Activated B cell treated with CpG ODN at 0.5 μM for 24 hours (primary cell): ENCODE data around the gene CALCOCO1. TPM values are rescaled to one million over a fixed set of nuclear protein-coding genes. Genes with fewer than 3 reads are reported as not detected.
A peak's percentile ranks its signal among the peaks of the same experiment; 100 is the strongest.

Experiments used
- ATAC-seq: fragments of 200-7000 bp; cut with Tn5 transposase; one replicate; pipeline ENCODE4 v1.10.0; 2021; ENCODE audit warnings: low read depth, mild to moderate bottlenecking, moderate library complexity
- CTCF ChIA-PET: fragments of 350-600 bp; sonication (Branson Sonifier 250); formaldehyde crosslinking; loops from one replicate; lab custom pipeline; 2021; ENCODE audit warnings: antibody characterized with exemption; lab: Charles Lee
- POLR2A ChIA-PET: fragments of 350-600 bp; sonication (Branson Sonifier 250); formaldehyde crosslinking; loops from one replicate; lab custom pipeline; 2021; ENCODE audit warnings: antibody characterized with exemption; lab: Charles Lee
- DNase-seq: peaks from one replicate; pipeline ENCODE4 v3.0.0; 2022
- H3K27ac Mint-ChIP-seq: one replicate; pipeline ENCODE4 v1.8.0; 2020; ENCODE audit warnings: mixed read lengths
- H3K27me3 Mint-ChIP-seq: one replicate; pipeline ENCODE4 v1.8.0; 2021; ENCODE audit warnings: mixed read lengths
- H3K36me3 Mint-ChIP-seq: one replicate; pipeline ENCODE4 v1.8.0; 2021; ENCODE audit warnings: low read depth, mixed read lengths
- H3K4me1 Mint-ChIP-seq: one replicate; pipeline ENCODE4 v1.8.0; 2021; ENCODE audit warnings: mixed read lengths
- H3K4me3 Mint-ChIP-seq: one replicate; pipeline ENCODE4 v1.8.0; 2020; ENCODE audit warnings: mild to moderate bottlenecking, mixed read lengths
- H3K9me3 Mint-ChIP-seq: one replicate; pipeline ENCODE4 v1.8.0; 2020; ENCODE audit warnings: mixed read lengths
- CTCF ChIP-seq: fragments of 200-600 bp; IDR thresholded peaks from one replicate; pipeline ENCODE4 v1.8.0; 2022; ENCODE audit warnings: antibody characterized with exemption, mild to moderate bottlenecking
- intact Hi-C: fragments of 100-400 bp; cut with micrococcal nuclease; formaldehyde crosslinking; loops from one replicate; pipeline ENCODE4 v1.15.1; 2024
- total RNA-seq: library from RNA; stranded (reverse); gene quantifications from 2 replicates; pipeline ENCODE4 v1.2.3, GENCODE V29; 2022

Gene CALCOCO1
- total RNA-seq, 1 donor from 2014 or later = 59.5 TPM

DNA sequence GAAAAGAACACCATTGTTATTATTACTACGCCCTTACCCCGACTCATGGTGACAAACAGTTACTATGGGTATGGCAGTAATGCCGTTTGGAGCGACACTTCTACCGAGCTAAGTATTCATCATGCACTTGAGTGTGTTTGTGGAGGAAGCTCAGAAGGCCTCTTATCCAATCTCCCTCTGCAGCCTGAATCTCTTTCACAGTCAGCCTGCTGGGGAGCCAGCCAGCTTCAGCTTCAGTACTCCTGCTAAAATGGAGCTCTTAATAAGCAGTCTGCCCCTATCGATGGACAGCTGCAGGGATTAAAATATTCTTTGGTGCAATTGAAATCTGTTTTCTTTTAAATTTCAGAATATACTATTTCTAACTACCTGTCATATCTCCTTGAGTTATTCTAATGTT, 26.7 kb downstream of the CALCOCO1 start:
- H3K27me3 Mint-ChIP-seq = peaks cover 72% of the 10 kb centered on the region
- ChIA-PET CTCF (interaction anchor here (0.9 to 4.2 kb wide), 4 partner anchors 39 to 500 kb away, joined by 3 to 61 read pairs (median 3); no protein-coding TSS in a partner anchor), POLR2A (no interaction called here)
- H3K4me3 Mint-ChIP-seq = no peak overlapping the region
- H3K9me3 Mint-ChIP-seq = no peaks in the 10 kb centered on the region
- no peak for ATAC-seq
- no peak for DNase-seq
- intact Hi-C loops = loop anchor here (5.0 kb wide), 1 partner anchor 512 kb away; no protein-coding TSS in a partner anchor
- no peak overlapping the region for H3K27ac Mint-ChIP-seq
- no peaks in the 10 kb centered on the region for H3K36me3 Mint-ChIP-seq
- no peak for TF ChIP-seq CTCF
- H3K4me1 Mint-ChIP-seq = peaks cover 16% of the 10 kb centered on the region

- H3K36me3 Mint-ChIP-seq = no peaks in the 10 kb centered on the region
- H3K4me1 Mint-ChIP-seq = peaks cover 23% of the 10 kb centered on the region
- peaks cover 76% of the 10 kb centered on the region for H3K27me3 Mint-ChIP-seq
- no peak overlapping the region for H3K27ac Mint-ChIP-seq
- no peak for TF ChIP-seq CTCF
- ATAC-seq = no peak
- POLR2A ChIA-PET = interaction anchor here (0.6 kb wide), 1 partner anchor 66 kb away, joined by 6 read pairs; no protein-coding TSS in a partner anchor
- H3K4me3 Mint-ChIP-seq = no peak overlapping the region
- no peak for DNase-seq
- CTCF ChIA-PET = interaction anchor here (0.8 to 4.2 kb wide), 3 partner anchors 11 to 46 kb away, joined by 3 to 61 read pairs (median 3); no protein-coding TSS in a partner anchor
- H3K9me3 Mint-ChIP-seq = no peaks in the 10 kb centered on the region
- intact Hi-C loops = loop anchor here (5.0 to 10.0 kb wide), 2 partner anchors 265 to 513 kb away; no protein-coding TSS in a partner anchor
Measured at GRCh38 chr12:53699678-53700025, 27.6 kb downstream of the CALCOCO1 start.

DNA sequence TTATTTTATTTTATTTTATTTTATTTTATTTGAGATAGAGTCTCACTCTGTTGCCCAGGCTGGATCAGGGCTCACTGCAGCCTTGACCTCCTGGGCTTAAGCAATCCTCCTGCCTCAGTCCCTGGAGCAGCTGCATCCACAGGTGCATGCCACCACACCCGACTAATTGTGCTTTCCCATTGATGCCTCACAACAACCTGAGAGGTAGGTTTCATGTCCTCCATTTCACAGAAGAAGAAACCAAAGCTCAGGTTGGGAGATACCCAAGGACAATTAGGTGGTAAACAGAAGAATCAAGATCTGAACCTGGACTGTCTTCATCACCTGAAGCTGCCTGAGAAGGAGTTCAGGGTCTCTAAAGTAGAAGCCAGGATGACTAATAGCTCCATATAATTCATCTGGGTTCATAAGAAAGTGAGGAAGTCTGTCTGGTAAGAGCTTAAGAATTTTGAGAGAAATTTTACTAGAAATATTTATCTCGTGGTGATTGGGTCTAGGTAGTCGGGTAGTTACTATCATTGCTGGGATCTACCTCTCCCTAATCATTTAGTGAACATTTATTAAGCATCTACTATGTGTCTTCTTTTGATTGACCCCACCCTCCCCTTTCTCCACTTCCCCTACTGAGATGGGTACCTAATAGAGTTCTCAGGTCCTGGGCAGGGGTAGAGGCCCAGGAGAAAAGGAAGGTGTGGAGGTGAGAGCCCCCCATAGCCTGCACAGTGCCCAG, 28.1 kb downstream of the CALCOCO1 start:
- intact Hi-C loops = loop anchor here (10.0 kb wide), 1 partner anchor 266 kb away; no protein-coding TSS in a partner anchor
- DNase-seq (no peak), ATAC-seq (no peak)
- Mint-ChIP-seq H3K36me3 (no peaks in the 10 kb centered on the region), H3K4me1 (peaks cover 28% of the 10 kb centered on the region), H3K27me3 (peaks cover 77% of the 10 kb centered on the region), H3K4me3 (no peak overlapping the region), H3K27ac (no peak overlapping the region), H3K9me3 (no peaks in the 10 kb centered on the region)
- ChIA-PET CTCF (interaction anchor here (0.7 to 4.2 kb wide), 4 partner anchors 10 to 46 kb away, joined by 3 to 61 read pairs (median 3); no protein-coding TSS in a partner anchor), POLR2A (interaction anchor here (0.6 kb wide), 1 partner anchor 65 kb away, joined by 6 read pairs; no protein-coding TSS in a partner anchor)
- no peak for TF ChIP-seq CTCF

DNA sequence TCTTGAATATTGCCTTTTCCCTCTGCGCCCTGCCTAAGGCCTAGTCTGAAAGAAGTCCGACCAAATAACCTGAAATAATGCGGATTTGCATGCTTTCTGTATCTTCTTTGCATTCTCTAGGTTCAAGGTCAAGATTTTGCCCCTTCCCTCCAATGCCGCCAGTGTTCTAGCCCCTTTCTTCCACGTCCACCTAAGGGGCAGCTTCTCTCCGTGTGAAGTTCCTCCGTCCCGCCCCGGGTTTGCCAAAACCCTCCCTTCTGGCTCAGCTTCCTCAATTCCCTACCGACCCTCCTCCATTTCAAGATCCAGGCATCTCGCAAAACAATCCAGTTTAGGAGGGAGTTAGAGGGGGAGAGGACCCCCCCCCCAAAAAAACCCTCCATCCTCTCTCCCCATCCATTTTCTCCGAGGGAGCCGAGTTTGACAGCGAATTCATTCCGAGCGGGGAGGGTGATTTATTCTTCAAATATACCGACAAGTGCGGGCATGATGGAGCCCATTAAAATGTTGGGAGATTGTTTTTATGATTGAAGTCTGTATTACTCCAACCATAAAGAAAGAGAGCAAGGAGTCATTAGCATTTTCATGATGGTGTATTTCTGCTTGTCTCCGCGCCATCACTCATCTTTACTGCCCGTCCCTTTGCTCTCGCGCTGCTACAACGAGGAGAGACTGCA, 30.5 kb downstream of the CALCOCO1 start:
- TF ChIP-seq CTCF = no peak
- CTCF ChIA-PET = interaction anchor here (1.2 to 4.2 kb wide), 3 partner anchors 47 to 60 kb away, joined by 4 to 61 read pairs (median 4); no protein-coding TSS in a partner anchor
- H3K4me3 Mint-ChIP-seq = peak overlapping the region; percentile 66
- H3K9me3 Mint-ChIP-seq = no peaks in the 10 kb centered on the region
- H3K36me3 Mint-ChIP-seq = no peaks in the 10 kb centered on the region
- peaks cover 71% of the 10 kb centered on the region for H3K27me3 Mint-ChIP-seq
- no peak for ATAC-seq
- no peak overlapping the region for H3K27ac Mint-ChIP-seq
- POLR2A ChIA-PET = interaction anchor here (1.1 kb wide), 1 partner anchor 11 kb away, joined by 3 read pairs; no protein-coding TSS in a partner anchor
- intact Hi-C loops = loop anchor here (10.0 kb wide), 1 partner anchor 268 kb away; no protein-coding TSS in a partner anchor
- H3K4me1 Mint-ChIP-seq = peaks cover 29% of the 10 kb centered on the region
- no peak for DNase-seq
